ENCODE results near the gene FPGS. TPM values are rescaled to one million over a fixed set of nuclear protein-coding genes. Genes with fewer than 3 reads are reported as not detected.

FPGS gene
- total RNA-seq, 1 donor: 98.1 TPM

DNA sequence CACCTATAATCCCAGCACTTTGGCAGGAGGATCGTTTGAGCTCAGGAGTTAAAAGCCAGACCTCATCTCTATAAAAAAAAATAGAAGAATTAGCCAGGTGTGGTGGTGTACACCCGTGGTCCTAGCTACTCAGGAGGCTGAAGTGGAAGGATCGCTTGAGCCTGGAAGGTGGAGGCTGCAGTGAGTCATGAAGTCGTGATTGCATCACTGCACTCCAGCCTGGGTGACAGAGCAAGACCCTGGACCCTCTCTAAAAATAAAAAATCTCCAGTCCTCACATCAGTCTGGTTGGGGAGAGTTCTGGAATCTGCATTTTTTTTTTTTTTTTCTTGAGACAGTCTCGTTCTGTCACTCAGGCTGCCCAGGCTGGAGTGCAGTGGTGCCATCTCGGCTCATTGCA lies 9.3 kb downstream of the FPGS start:
- no peaks in the 10 kb centered on the region for H3K9me3 ChIP-seq (ENCODE audit: low read depth, low read length)
- H3K4me3 ChIP-seq (ENCODE audit: insufficient read depth, low read length): no peak overlapping the region
- H2AFZ ChIP-seq (ENCODE audit: low read length): no peak overlapping the region
- peaks cover 25% of the 10 kb centered on the region for H4K20me1 ChIP-seq (ENCODE audit: insufficient read depth, low read length)
- peaks cover 14% of the 10 kb centered on the region for H3K79me2 ChIP-seq (ENCODE audit: insufficient read depth, low read length)
- no peak overlapping the region for H3K4me2 ChIP-seq (ENCODE audit: insufficient read depth, low read length)
- H3K27me3 ChIP-seq (ENCODE audit: insufficient read depth, low read length): no peaks in the 10 kb centered on the region
- no peaks in the 10 kb centered on the region for H3K4me1 ChIP-seq (ENCODE audit: insufficient read depth, low read length)
- no peak overlapping the region for H3K27ac ChIP-seq (ENCODE audit: low read depth, low read length)
- TF ChIP-seq, protein P1, sequence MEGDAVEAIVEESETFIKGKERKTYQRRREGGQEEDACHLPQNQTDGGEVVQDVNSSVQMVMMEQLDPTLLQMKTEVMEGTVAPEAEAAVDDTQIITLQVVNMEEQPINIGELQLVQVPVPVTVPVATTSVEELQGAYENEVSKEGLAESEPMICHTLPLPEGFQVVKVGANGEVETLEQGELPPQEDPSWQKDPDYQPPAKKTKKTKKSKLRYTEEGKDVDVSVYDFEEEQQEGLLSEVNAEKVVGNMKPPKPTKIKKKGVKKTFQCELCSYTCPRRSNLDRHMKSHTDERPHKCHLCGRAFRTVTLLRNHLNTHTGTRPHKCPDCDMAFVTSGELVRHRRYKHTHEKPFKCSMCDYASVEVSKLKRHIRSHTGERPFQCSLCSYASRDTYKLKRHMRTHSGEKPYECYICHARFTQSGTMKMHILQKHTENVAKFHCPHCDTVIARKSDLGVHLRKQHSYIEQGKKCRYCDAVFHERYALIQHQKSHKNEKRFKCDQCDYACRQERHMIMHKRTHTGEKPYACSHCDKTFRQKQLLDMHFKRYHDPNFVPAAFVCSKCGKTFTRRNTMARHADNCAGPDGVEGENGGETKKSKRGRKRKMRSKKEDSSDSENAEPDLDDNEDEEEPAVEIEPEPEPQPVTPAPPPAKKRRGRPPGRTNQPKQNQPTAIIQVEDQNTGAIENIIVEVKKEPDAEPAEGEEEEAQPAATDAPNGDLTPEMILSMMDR (IDR thresholded peaks at IDR 0.05; ENCODE audit: extremely low read depth, low read depth, low read length): no peak
- no peak for DNase-seq (ENCODE audit: insufficient read length, low spot score, missing footprints)
- peaks cover 81% of the 10 kb centered on the region for H3K36me3 ChIP-seq (ENCODE audit: insufficient read depth, low read length)

DNA sequence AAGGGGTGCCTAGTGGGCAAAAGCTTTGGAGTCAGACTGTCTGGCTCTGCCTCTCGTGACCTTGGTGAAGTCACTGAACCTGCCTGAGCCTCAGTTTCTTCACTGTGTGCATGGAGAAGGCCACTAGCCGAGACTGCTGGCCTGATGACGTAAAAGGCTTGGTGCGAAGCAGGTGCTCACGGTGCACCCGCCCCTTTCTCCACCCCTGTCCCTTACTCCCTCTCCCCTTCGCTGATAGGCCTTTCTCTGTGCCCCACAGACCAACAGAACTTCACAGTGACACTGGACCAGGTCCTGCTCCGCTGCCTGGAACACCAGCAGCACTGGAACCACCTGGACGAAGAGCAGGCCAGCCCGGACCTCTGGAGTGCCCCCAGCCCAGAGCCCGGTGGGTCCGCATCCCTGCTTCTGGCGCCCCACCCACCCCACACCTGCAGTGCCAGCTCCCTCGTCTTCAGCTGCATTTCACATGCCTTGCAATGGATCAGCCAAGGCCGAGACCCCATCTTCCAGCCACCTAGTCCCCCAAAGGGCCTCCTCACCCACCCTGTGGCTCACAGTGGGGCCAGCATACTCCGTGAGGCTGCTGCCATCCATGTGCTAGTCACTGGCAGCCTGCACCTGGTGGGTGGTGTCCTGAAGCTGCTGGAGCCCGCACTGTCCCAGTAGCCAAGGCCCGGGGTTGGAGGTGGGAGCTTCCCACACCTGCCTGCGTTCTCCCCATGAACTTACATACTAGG lies 10.4 kb downstream of the FPGS start:
- no peaks in the 10 kb centered on the region for H3K4me1 ChIP-seq (ENCODE audit: insufficient read depth, low read length)
- TF ChIP-seq, protein P1 (IDR thresholded peaks at IDR 0.05; ENCODE audit: extremely low read depth, low read depth, low read length): no peak
- no peaks in the 10 kb centered on the region for H3K27me3 ChIP-seq (ENCODE audit: insufficient read depth, low read length)
- no peak overlapping the region for H2AFZ ChIP-seq (ENCODE audit: low read length)
- H3K27ac ChIP-seq (ENCODE audit: low read depth, low read length): no peak overlapping the region
- peak; percentile 59 for DNase-seq (ENCODE audit: insufficient read length, low spot score, missing footprints)
- H4K20me1 ChIP-seq (ENCODE audit: insufficient read depth, low read length): peaks cover 20% of the 10 kb centered on the region
- no peaks in the 10 kb centered on the region for H3K9me3 ChIP-seq (ENCODE audit: low read depth, low read length)
- peaks cover 6% of the 10 kb centered on the region for H3K79me2 ChIP-seq (ENCODE audit: insufficient read depth, low read length)
- peaks cover 81% of the 10 kb centered on the region for H3K36me3 ChIP-seq (ENCODE audit: insufficient read depth, low read length)
- H3K4me3 ChIP-seq (ENCODE audit: insufficient read depth, low read length): no peak overlapping the region
- H3K4me2 ChIP-seq (ENCODE audit: insufficient read depth, low read length): no peak overlapping the region

DNA sequence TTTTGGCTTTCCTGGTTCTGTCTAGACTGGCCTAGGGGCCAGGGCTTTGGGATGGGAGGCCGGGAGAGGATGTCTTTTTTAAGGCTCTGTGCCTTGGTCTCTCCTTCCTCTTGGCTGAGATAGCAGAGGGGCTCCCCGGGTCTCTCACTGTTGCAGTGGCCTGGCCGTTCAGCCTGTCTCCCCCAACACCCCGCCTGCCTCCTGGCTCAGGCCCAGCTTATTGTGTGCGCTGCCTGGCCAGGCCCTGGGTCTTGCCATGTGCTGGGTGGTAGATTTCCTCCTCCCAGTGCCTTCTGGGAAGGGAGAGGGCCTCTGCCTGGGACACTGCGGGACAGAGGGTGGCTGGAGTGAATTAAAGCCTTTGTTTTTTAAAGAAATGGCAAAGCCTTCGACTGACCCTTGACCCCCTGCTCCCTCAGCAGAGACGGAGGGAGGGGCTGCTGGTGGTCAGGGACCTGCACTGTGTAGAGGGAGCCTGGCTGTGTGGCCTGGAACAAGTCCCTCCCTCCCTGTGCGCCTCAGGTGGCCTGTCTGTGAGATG lies 11.1 kb downstream of the FPGS start:
- Histone ChIP-seq H2AFZ (ENCODE audit: low read length) (no peak overlapping the region), H3K79me2 (ENCODE audit: insufficient read depth, low read length) (peaks cover 2% of the 10 kb centered on the region), H3K27ac (ENCODE audit: low read depth, low read length) (no peak overlapping the region), H3K36me3 (ENCODE audit: insufficient read depth, low read length) (peaks cover 81% of the 10 kb centered on the region), H3K27me3 (ENCODE audit: insufficient read depth, low read length) (no peaks in the 10 kb centered on the region), H3K9me3 (ENCODE audit: low read depth, low read length) (no peaks in the 10 kb centered on the region), H3K4me2 (ENCODE audit: insufficient read depth, low read length) (no peak overlapping the region), H3K4me1 (ENCODE audit: insufficient read depth, low read length) (no peaks in the 10 kb centered on the region), H4K20me1 (ENCODE audit: insufficient read depth, low read length) (peaks cover 20% of the 10 kb centered on the region), H3K4me3 (ENCODE audit: insufficient read depth, low read length) (no peak overlapping the region)
- TF ChIP-seq, protein P1 (IDR thresholded peaks at IDR 0.05; ENCODE audit: extremely low read depth, low read depth, low read length): no peak
- DNase-seq (ENCODE audit: insufficient read length, low spot score, missing footprints): peak; percentile 74

Measured in osteoblast (primary cell).